A549 (cell line): ENCODE measurements around the gene LGR6. TPM values are rescaled to one million over a fixed set of nuclear protein-coding genes. Genes with fewer than 3 reads are reported as not detected.

ENCODE experiments used
- ATAC-seq, 2 experiments: fragments of 200-7000 bp in 1 of 2; fragments of >200 bp in 1 of 2; cut with Nextera tagmentation in 1 of 2; cut with Tn5 transposase in 1 of 2; 3 replicates each; pipeline versions ENCODE4 v1.8.0 to v1.9.1; 2018 to 2020; ENCODE audit warnings: mild to moderate bottlenecking in 1 of 2, moderate library complexity in 1 of 2
- CTCF ChIA-PET: fragments of 300-600 bp; sonication (Branson Sonifier 250); formaldehyde crosslinking; extraction: SDS; loops from one replicate; lab custom pipeline; 2021; ENCODE audit warnings: antibody characterized with exemption, inconsistent platforms; lab: Yijun Ruan, JAX
- POLR2A ChIA-PET: fragments of 350-600 bp; formaldehyde crosslinking; extraction: SDS; loops from one replicate; lab custom pipeline; 2021; ENCODE audit warnings: antibody characterized with exemption, inconsistent platforms; lab: Yijun Ruan, JAX
- DNase-seq, 2 experiments: peaks; one replicate each; pipeline versions ENCODE4 v3.0.0 to v3.0.0-alpha.2; 2011 to 2016; ENCODE audit warnings: low read depth in 1 of 2, low spot score in 1 of 2
- FAIRE-seq: peaks from 2 replicates; lab custom pipeline; 2011; peaks lifted over from hg19 to GRCh38; lab: Jason Lieb, UNC
- H3K27ac ChIP-seq, 2 experiments: fragments of >200 bp; sonication (Bioruptor Twin); formaldehyde crosslinking; 3 replicates each; pipeline ENCODE4 v1.5.1; 2016 to 2017
- H3K4me1 ChIP-seq: fragments of >200 bp; sonication (Bioruptor Twin); formaldehyde crosslinking; 3 replicates; pipeline ENCODE4 v1.6.1; 2016
- H3K4me2 ChIP-seq: fragments of >200 bp; sonication (Bioruptor Twin); formaldehyde crosslinking; 3 replicates; pipeline ENCODE4 v1.6.1; 2016
- H3K4me3 ChIP-seq: fragments of >200 bp; sonication (Bioruptor Twin); formaldehyde crosslinking; 3 replicates; pipeline ENCODE4 v1.5.1; 2016
- H3K9me3 ChIP-seq: fragments of >200 bp; sonication (Bioruptor Twin); formaldehyde crosslinking; 3 replicates; pipeline ENCODE4 v1.6.1; 2016
- BHLHE40 ChIP-seq: IDR thresholded peaks from 2 replicates; pipeline ENCODE4 v1.6.1; 2012; ENCODE audit warnings: low read depth, low read length, inconsistent platforms
- CBX2 ChIP-seq: fragments of 200-600 bp; sonication (generic); IDR thresholded peaks from 2 replicates; pipeline ENCODE4 v1.6.1; 2016; ENCODE audit warnings: low read depth, mild to moderate bottlenecking, borderline replicate concordance
- CBX8 ChIP-seq: fragments of 200-600 bp; sonication (generic); IDR thresholded peaks from 2 replicates; pipeline ENCODE4 v1.6.1; 2016
- CHD4 ChIP-seq: fragments of 200-600 bp; sonication (generic); IDR thresholded peaks from 2 replicates; pipeline ENCODE4 v1.6.1; 2016; ENCODE audit warnings: antibody characterized with exemption, mild to moderate bottlenecking, borderline replicate concordance
- EHF ChIP-seq: fragments of 250-450 bp; sonication (Bioruptor Pico); IDR thresholded peaks from 2 replicates; pipeline ENCODE4 v1.5.0; 2020; ENCODE audit warnings: mild to moderate bottlenecking
- EHMT2 ChIP-seq: fragments of 200-600 bp; sonication (generic); IDR thresholded peaks from 2 replicates; pipeline ENCODE4 v1.6.1; 2016; ENCODE audit warnings: antibody characterized with exemption, low read depth, mild to moderate bottlenecking, moderate library complexity
- EP300 ChIP-seq, 2 experiments: fragments of >200 bp; sonication (Bioruptor Twin); formaldehyde crosslinking; IDR thresholded peaks; 2 replicates in 1 of 2; 3 replicates in 1 of 2; pipeline ENCODE4 v1.6.1; 2016 to 2017
- ESRRA ChIP-seq: fragments of 150-350 bp; IDR thresholded peaks from 2 replicates; pipeline ENCODE4 v1.6.1; 2014; ENCODE audit warnings: mild to moderate bottlenecking, low read length, borderline replicate concordance
- FOSL2 ChIP-seq, 2 experiments: fragments of 450-650 bp in 1 of 2; fragments of >200 bp in 1 of 2; sonication (Bioruptor Twin) in 1 of 2; formaldehyde crosslinking; IDR thresholded peaks; 2 replicates each; pipeline versions ENCODE4 v1.5.0 to v1.6.1; 2016 to 2020; ENCODE audit warnings: mild to moderate bottlenecking in 1 of 2, moderate library complexity in 1 of 2
- HDAC2 ChIP-seq: fragments of 200-600 bp; sonication (generic); IDR thresholded peaks from 2 replicates; pipeline ENCODE4 v1.6.1; 2016
- HEYL ChIP-seq: fragments of 250-450 bp; sonication (Bioruptor Pico); IDR thresholded peaks from 2 replicates; pipeline ENCODE4 v1.8.0; 2021; ENCODE audit warnings: mild to moderate bottlenecking, moderate library complexity
- HOXB13 ChIP-seq: fragments of 250-450 bp; sonication (Bioruptor Pico); IDR thresholded peaks from 2 replicates; pipeline ENCODE4 v1.5.0; 2020; ENCODE audit warnings: low read depth, mild to moderate bottlenecking, moderate library complexity
- HOXB5 ChIP-seq: fragments of 250-450 bp; sonication (Bioruptor Pico); IDR thresholded peaks from 2 replicates; pipeline ENCODE4 v1.5.0; 2020; ENCODE audit warnings: mild to moderate bottlenecking, moderate library complexity
- JUNB ChIP-seq: fragments of >200 bp; sonication (Bioruptor Twin); formaldehyde crosslinking; IDR thresholded peaks from 2 replicates; pipeline ENCODE4 v1.6.1; 2016
- KDM1A ChIP-seq: fragments of 200-600 bp; sonication (generic); IDR thresholded peaks from 2 replicates; pipeline ENCODE4 v1.6.1; 2016; ENCODE audit warnings: low read depth, mild to moderate bottlenecking
- MAZ ChIP-seq: fragments of 150-350 bp; IDR thresholded peaks from 2 replicates; pipeline ENCODE4 v1.6.1; 2014; ENCODE audit warnings: antibody characterized with exemption, low read depth, low read length, borderline replicate concordance
- NFE2L2 ChIP-seq: fragments of 150-350 bp; conservative IDR thresholded peaks from 2 replicates; pipeline ENCODE4 v1.6.1; 2014; ENCODE audit warnings: low read length
- NR3C1 ChIP-seq: fragments of >200 bp; sonication (Bioruptor Twin); formaldehyde crosslinking; IDR thresholded peaks from 3 replicates; pipeline ENCODE4 v1.6.1; 2017
- RAD21 ChIP-seq, 2 experiments: fragments of >200 bp in 1 of 2; sonication (Bioruptor Twin) in 1 of 2; formaldehyde crosslinking in 1 of 2; IDR thresholded peaks in 1 of 2; conservative IDR thresholded peaks in 1 of 2; 2 replicates in 1 of 2; 3 replicates in 1 of 2; pipeline ENCODE4 v1.6.1; 2012 to 2018; ENCODE audit warnings: inconsistent platforms in 1 of 2
- RARB ChIP-seq: fragments of 250-450 bp; sonication (Bioruptor Pico); IDR thresholded peaks from 2 replicates; pipeline ENCODE4 v1.8.0; 2021; ENCODE audit warnings: mild to moderate bottlenecking, moderate library complexity
- RCOR1 ChIP-seq: fragments of 150-350 bp; IDR thresholded peaks from 2 replicates; pipeline ENCODE4 v1.6.1; 2014; ENCODE audit warnings: antibody characterized with exemption, low read length, low read depth
- RNF2 ChIP-seq: fragments of 200-600 bp; sonication (generic); IDR thresholded peaks from 2 replicates; pipeline ENCODE4 v1.6.1; 2016; ENCODE audit warnings: low read depth, mild to moderate bottlenecking, antibody characterized with exemption, moderate library complexity, borderline replicate concordance
- ZC3H11A ChIP-seq: fragments of 450-650 bp; IDR thresholded peaks from 2 replicates; pipeline ENCODE4 v1.6.1; 2014; ENCODE audit warnings: antibody characterized with exemption, mild to moderate bottlenecking
- ZFP36 ChIP-seq: fragments of 450-650 bp; IDR thresholded peaks from 2 replicates; pipeline ENCODE4 v1.6.1; 2014; ENCODE audit warnings: borderline replicate concordance; ENCODE audit not compliant: partially characterized antibody
- ZSCAN20 ChIP-seq: fragments of 250-450 bp; sonication (Bioruptor Pico); IDR thresholded peaks from 2 replicates; pipeline ENCODE4 v1.8.0; 2022; ENCODE audit warnings: mild to moderate bottlenecking, moderate library complexity
- WGBS: methylation state at CpG from one replicate; pipeline ENCODE4 v1.1.6; 2017; ENCODE audit errors: missing lambda C conversion rate; 5-methylcytosine and 5-hydroxymethylcytosine counted together
- polyA plus RNA-seq, 4 experiments: library from polyadenylated mRNA; depleted of rRNA in 3 of 4; stranded (reverse); fragments of >200 nt; fragmentation: RNase III in 1 of 4; extraction: RNeasy Plus Mini Kit Qiagen cat#74134 plus additional on column Dnase treatment in 1 of 4; gene quantifications; 2 replicates in 3 of 4; 3 replicates in 1 of 4; pipeline ENCODE4 v1.2.3, GENCODE V29; 2011 to 2017
- TF ChIP-seq, protein P1 (sequence below): IDR thresholded peaks from 2 replicates; pipeline ENCODE4 v1.6.1; 2012
- TF ChIP-seq, protein P2 (sequence below): fragments of 450-650 bp; IDR thresholded peaks from 2 replicates; pipeline ENCODE4 v1.6.1; 2014; ENCODE audit warnings: antibody characterized with exemption
- TF ChIP-seq, protein P3 (sequence below): fragments of 150-350 bp; IDR thresholded peaks from 2 replicates; pipeline ENCODE4 v1.6.1; 2014; ENCODE audit warnings: low read depth, mild to moderate bottlenecking, low read length

The LGR6 gene
- polyA plus RNA-seq, 2 of the 4 experiments (the other 2 are of a cell fraction) = 0.84 to 1.1 TPM

DNA sequence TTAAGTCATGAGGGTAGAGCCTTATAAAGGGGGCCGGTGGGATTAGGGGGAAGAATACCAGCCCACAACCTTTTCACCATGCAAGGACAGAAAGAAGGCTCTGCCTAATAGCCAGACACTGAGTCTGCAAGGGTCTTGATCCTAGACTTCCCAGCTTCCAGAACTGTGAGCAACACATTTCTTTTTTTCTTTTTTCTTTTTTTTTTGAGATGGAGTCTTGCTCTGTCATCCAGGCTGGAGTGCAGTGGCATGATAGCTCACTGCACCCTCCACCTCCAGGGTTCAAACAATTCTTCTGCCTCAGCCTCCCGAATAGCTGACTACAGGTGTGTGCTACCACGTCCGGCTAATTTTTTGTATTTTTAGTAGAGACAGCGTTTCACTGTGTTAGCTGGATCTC, 47.3 kb upstream of the LGR6 start:
- ChIA-PET POLR2A (no interaction called here), CTCF (interaction anchor here (1.0 to 6.2 kb wide), 5 partner anchors 9 to 169 kb away, joined by 3 to 42 read pairs (median 5); no protein-coding TSS in a partner anchor)
- no peak for ATAC-seq
- no peak for FAIRE-seq
- DNase-seq = no peak
- TF ChIP-seq, protein P1, sequence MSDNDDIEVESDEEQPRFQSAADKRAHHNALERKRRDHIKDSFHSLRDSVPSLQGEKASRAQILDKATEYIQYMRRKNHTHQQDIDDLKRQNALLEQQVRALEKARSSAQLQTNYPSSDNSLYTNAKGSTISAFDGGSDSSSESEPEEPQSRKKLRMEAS = no peak
- no peak for TF ChIP-seq MAZ
- no peak for TF ChIP-seq EP300 (IDR thresholded peaks at IDR 0.05)
- no peak for TF ChIP-seq RAD21 (conservative IDR thresholded peaks at IDR 0.05 in 1 of 2, IDR thresholded peaks at IDR 0.05 in 1 of 2)
- TF ChIP-seq HOXB13 (CRISPR knock-in tag) = no peak
- TF ChIP-seq KDM1A = no peak
- no peak for TF ChIP-seq FOSL2 (IDR thresholded peaks at IDR 0.05)
- no peak for TF ChIP-seq FOSL2 (CRISPR knock-in tag; IDR thresholded peaks at IDR 0.05)
- no peak for TF ChIP-seq JUNB
- TF ChIP-seq EHMT2 = no peak
- no peak for TF ChIP-seq RCOR1
- 84% methylated on average over 5 of the region's 5 CpGs for WGBS
- H3K27ac ChIP-seq = no peak overlapping the region
- no peaks in the 10 kb centered on the region for H3K9me3 ChIP-seq
- H3K4me2 ChIP-seq = no peak overlapping the region
- H3K4me3 ChIP-seq = no peak overlapping the region
- peaks cover 13% of the 10 kb centered on the region; the same call in 2 of the 3 replicates for H3K4me1 ChIP-seq

DNA sequence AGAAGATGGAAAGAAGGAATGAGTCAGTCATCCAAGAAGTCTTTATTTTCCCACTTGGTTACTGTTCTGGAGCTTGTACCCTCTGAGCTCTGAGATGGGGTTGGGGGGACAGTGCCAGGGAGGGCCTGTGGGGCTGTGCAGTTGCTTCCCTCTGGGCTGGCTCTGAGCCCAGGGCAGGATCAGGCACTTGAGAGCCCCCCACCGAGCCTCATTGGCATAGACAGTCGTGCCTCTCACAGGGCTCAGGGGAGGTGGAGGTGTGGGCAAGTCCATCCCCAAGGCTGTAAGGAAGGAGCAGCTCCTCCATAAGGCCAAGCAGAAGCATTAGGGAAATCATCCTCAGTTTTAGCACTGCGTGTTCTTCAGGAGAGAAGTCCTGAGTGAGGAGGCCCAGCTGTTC, 46.6 kb upstream of the LGR6 start:
- ChIA-PET CTCF (interaction anchor here (1.0 to 6.2 kb wide), 6 partner anchors 8 to 251 kb away, joined by 3 to 42 read pairs (median 4); no protein-coding TSS in a partner anchor), POLR2A (no interaction called here)
- H3K9me3 ChIP-seq = no peaks in the 10 kb centered on the region
- ATAC-seq (no peak), FAIRE-seq (no peak), DNase-seq (no peak)
- no peak for TF ChIP-seq FOSL2 (IDR thresholded peaks at IDR 0.05)
- no peak for TF ChIP-seq FOSL2 (CRISPR knock-in tag; IDR thresholded peaks at IDR 0.05)
- no peak for TF ChIP-seq RCOR1
- no peak for TF ChIP-seq RNF2
- TF ChIP-seq BHLHE40 = no peak
- TF ChIP-seq, protein P2, sequence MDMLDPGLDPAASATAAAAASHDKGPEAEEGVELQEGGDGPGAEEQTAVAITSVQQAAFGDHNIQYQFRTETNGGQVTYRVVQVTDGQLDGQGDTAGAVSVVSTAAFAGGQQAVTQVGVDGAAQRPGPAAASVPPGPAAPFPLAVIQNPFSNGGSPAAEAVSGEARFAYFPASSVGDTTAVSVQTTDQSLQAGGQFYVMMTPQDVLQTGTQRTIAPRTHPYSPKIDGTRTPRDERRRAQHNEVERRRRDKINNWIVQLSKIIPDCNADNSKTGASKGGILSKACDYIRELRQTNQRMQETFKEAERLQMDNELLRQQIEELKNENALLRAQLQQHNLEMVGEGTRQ = no peak
- TF ChIP-seq NFE2L2 = no peak
- TF ChIP-seq NR3C1 = no peak
- TF ChIP-seq JUNB = no peak
- TF ChIP-seq RAD21 (conservative IDR thresholded peaks at IDR 0.05 in 1 of 2, IDR thresholded peaks at IDR 0.05 in 1 of 2) = no peak
- peaks cover 13% of the 10 kb centered on the region; the same call in 2 of the 3 replicates for H3K4me1 ChIP-seq
- H3K4me2 ChIP-seq = no peak overlapping the region
- 71% methylated on average over 3 of the region's 3 CpGs for WGBS
- no peak overlapping the region for H3K4me3 ChIP-seq
- H3K27ac ChIP-seq = no peak overlapping the region

DNA sequence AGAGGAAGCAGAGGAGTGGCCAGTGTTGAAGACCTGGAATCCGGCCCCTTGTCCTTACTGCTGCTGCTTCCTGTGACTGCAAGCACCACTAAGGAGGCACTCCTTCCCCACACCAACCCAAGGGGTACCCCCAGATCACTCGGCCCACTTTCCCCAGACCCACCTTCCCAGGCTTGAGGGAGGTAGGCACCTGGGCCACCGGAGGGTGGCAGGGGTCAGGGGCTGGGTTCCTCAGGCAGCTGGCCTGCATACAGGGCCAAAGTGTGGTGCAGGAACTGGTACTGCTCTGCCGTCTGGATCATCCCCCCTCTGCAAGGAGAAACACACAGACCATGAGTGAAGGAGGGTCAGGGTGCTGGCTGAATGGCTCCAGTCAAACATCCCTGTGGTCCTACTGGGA, 45.2 kb upstream of the LGR6 start:
- ChIA-PET POLR2A (interaction anchor here (0.5 to 0.7 kb wide), 2 partner anchors 132 to 150 kb away, joined by 5 to 7 read pairs; no protein-coding TSS in a partner anchor), CTCF (interaction anchor here (1.2 to 6.2 kb wide), 5 partner anchors 13 to 253 kb away, joined by 3 to 42 read pairs (median 3); no protein-coding TSS in a partner anchor)
- no peak for FAIRE-seq
- H3K4me1 ChIP-seq = peaks cover 6% of the 10 kb centered on the region; the same call in 2 of the 3 replicates
- H3K27ac ChIP-seq = no peak overlapping the region
- no peak for ATAC-seq
- 77% methylated on average over 3 of the region's 4 CpGs for WGBS
- no peak for TF ChIP-seq HDAC2
- TF ChIP-seq CHD4 = no peak
- TF ChIP-seq ZC3H11A = no peak
- no peak for TF ChIP-seq NR3C1
- no peak for TF ChIP-seq HEYL (CRISPR knock-in tag)
- no peak for TF ChIP-seq MAZ
- no peak for TF ChIP-seq ZFP36
- TF ChIP-seq HOXB13 (CRISPR knock-in tag) = no peak
- TF ChIP-seq ESRRA = no peak
- TF ChIP-seq, protein P3, sequence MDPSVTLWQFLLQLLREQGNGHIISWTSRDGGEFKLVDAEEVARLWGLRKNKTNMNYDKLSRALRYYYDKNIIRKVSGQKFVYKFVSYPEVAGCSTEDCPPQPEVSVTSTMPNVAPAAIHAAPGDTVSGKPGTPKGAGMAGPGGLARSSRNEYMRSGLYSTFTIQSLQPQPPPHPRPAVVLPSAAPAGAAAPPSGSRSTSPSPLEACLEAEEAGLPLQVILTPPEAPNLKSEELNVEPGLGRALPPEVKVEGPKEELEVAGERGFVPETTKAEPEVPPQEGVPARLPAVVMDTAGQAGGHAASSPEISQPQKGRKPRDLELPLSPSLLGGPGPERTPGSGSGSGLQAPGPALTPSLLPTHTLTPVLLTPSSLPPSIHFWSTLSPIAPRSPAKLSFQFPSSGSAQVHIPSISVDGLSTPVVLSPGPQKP = no peak
- no peak for TF ChIP-seq RNF2
- TF ChIP-seq ZSCAN20 (CRISPR knock-in tag) = no peak
- no peak for TF ChIP-seq EHF (CRISPR knock-in tag)
- TF ChIP-seq CBX8 = no peak
- no peak for TF ChIP-seq RARB
- TF ChIP-seq, protein P1 = no peak
- TF ChIP-seq CBX2 = no peak
- no peak for TF ChIP-seq HOXB5 (CRISPR knock-in tag)
- no peaks in the 10 kb centered on the region for H3K9me3 ChIP-seq
- H3K4me3 ChIP-seq = no peak overlapping the region
- DNase-seq = no peak
- H3K4me2 ChIP-seq = no peak overlapping the region
